Measurements from ENCODE around the gene GLI3.

DNA sequence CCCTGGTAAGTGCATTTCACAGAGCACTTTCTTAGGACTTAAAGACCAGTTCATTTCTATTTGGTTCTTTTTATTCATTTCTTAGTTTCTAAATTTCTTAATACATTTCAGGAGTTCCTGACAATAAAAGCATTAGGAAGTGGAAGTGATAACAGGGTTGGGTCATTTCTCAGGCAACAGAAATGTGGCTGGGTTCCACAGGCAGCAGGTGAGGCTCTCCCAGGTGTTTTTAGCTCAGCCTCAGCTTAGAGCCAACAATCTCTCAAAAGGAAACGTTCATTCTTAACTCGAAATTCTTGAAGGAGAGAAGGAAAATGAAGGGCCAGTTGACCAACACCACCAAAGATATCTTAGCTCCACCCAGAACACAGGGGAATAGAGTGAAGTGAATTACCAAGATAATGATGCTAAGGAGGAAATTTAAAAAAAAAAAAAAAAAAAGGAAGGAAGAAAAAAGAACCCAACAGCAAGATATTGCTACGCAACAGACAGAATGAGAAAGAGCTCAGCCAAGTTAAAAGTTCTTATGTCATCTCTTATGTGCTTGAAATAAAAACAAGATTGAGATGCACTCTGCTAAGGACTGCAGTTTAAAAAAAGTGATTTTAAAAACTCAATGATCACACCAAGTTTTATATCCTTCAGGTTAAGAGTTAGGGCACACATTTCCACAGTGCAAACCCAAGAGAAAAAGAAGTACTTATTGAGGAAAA lies 230.1 kb downstream of the GLI3 start:
- TF ChIP-seq, protein P1, sequence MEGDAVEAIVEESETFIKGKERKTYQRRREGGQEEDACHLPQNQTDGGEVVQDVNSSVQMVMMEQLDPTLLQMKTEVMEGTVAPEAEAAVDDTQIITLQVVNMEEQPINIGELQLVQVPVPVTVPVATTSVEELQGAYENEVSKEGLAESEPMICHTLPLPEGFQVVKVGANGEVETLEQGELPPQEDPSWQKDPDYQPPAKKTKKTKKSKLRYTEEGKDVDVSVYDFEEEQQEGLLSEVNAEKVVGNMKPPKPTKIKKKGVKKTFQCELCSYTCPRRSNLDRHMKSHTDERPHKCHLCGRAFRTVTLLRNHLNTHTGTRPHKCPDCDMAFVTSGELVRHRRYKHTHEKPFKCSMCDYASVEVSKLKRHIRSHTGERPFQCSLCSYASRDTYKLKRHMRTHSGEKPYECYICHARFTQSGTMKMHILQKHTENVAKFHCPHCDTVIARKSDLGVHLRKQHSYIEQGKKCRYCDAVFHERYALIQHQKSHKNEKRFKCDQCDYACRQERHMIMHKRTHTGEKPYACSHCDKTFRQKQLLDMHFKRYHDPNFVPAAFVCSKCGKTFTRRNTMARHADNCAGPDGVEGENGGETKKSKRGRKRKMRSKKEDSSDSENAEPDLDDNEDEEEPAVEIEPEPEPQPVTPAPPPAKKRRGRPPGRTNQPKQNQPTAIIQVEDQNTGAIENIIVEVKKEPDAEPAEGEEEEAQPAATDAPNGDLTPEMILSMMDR (IDR thresholded peaks at IDR 0.05): no peak
- TF ChIP-seq POLR2A (IDR thresholded peaks at IDR 0.05): no peak
